Stomach (tissue), 9 donors: ENCODE measurements around the gene GPR17. TPM values are rescaled to one million over a fixed set of nuclear protein-coding genes. Genes with fewer than 3 reads are reported as not detected.

Experiments used
- DNase-seq, 2 donors: peaks; one replicate each; pipeline versions ENCODE4 v3.0.0 to v3.0.0-alpha.2; 2013 to 2019
- H3K27ac ChIP-seq, 5 donors: fragments of 200-600 bp in 4 of 5; sonication (generic) in 4 of 5; one replicate each; pipeline ENCODE4 v1.5.1; 2013 to 2019; ENCODE audit warnings: mild to moderate bottlenecking in 1 of 5, moderate library complexity in 1 of 5
- H3K27me3 ChIP-seq, 3 donors: fragments of 200-600 bp; sonication (generic); one replicate each; pipeline ENCODE4 v1.5.1; 2017 to 2019; ENCODE audit warnings: mixed run types in 1 of 3
- H3K36me3 ChIP-seq, 4 donors: fragments of 200-600 bp; sonication (generic); 1 replicate in 3 of 4; 2 replicates in 1 of 4; pipeline ENCODE4 v1.5.1; 2016 to 2019
- H3K4me1 ChIP-seq, 4 donors: fragments of 200-600 bp; sonication (generic); one replicate each; pipeline ENCODE4 v1.5.1; 2016 to 2019
- H3K4me3 ChIP-seq, 4 donors: fragments of 200-600 bp; sonication (generic) in 3 of 4; one replicate each; pipeline ENCODE4 v1.5.1; 2016 to 2019; ENCODE audit warnings: mild to moderate bottlenecking in 1 of 4
- H3K9me3 ChIP-seq, 4 donors: fragments of 200-600 bp; sonication (generic); one replicate each; pipeline ENCODE4 v1.5.1; 2016 to 2019
- CTCF ChIP-seq, 7 experiments: fragments of 450-650 bp in 4 of 7; fragments of 200-600 bp in 3 of 7; sonication (generic) in 3 of 7; IDR thresholded peaks; one replicate each; pipeline ENCODE4 v1.5.1; 2016 to 2019; ENCODE audit warnings: antibody characterized with exemption in 7 of 7, control low read depth in 2 of 7, mild to moderate bottlenecking in 1 of 7
- EP300 ChIP-seq: sonication (generic); formaldehyde crosslinking; IDR thresholded peaks from one replicate; pipeline ENCODE4 v1.6.1; 2017; ENCODE audit warnings: antibody characterized with exemption
- POLR2A ChIP-seq, 4 donors: fragments of 450-650 bp; IDR thresholded peaks; one replicate each; pipeline ENCODE4 v1.6.1; 2016; ENCODE audit warnings: antibody characterized with exemption in 4 of 4, control low read depth in 2 of 4, mild to moderate bottlenecking in 1 of 4, moderate library complexity in 1 of 4
- POLR2AphosphoS5 ChIP-seq, 3 donors: sonication (generic); formaldehyde crosslinking; IDR thresholded peaks; one replicate each; pipeline ENCODE4 v1.6.1; 2016; ENCODE audit warnings: antibody characterized with exemption in 3 of 3
- WGBS, 5 donors: extraction: QIAGEN DNeasy Blood & Tissue Kit in 3 of 5; methylation state at CpG; one replicate each; pipeline versions ENCODE4 v1.1.5 to v1.1.7; 2013 to 2018; 5-methylcytosine and 5-hydroxymethylcytosine counted together
- intact Hi-C: fragments of 100-400 bp; cut with DNase I; formaldehyde crosslinking; loops from one replicate; pipeline ENCODE4 v1.15.1; 2023; ENCODE audit warnings: low total_unique reads
- polyA plus RNA-seq, 3 donors: library from polyadenylated mRNA; stranded (reverse); fragments of 200-250 nt; gene quantifications; one replicate each; pipeline ENCODE4 v1.2.3, GENCODE V29; 2013
- total RNA-seq, 5 donors: library from RNA; depleted of rRNA; stranded (reverse); fragments of >200 nt; gene quantifications; one replicate each; pipeline versions ENCODE4 v1.1.0 to v1.2.3, GENCODE V29; 2014 to 2016
- donor health status: healthy with polysubstance abuse.
- donor health status: Bipolar disorder and iron deficiency.
- donor health status: healthy.

GPR17 gene
- total and polyA plus RNA-seq, 8 donors: 0.19 to 0.61 (median 0.25) TPM; not detected in 5

- 30 to 33% (median 31%) methylated on average over 36 to 52 of the region's 52 CpGs for WGBS, 5 donors
- H3K4me3 ChIP-seq: peak overlapping the region; percentile 31 to 42 (median 38)
Measured at GRCh38 chr2:127695491-127696472, 49.8 kb downstream of the GPR17 start.

GRCh38 chr2:127697482-127698180, 51.7 kb downstream of the GPR17 start:
- 93 to 96% (median 96%) methylated on average over 21 of the region's 21 CpGs for WGBS, 5 donors
- H3K36me3 ChIP-seq: no peaks in the 10 kb centered on the region
- no peak overlapping the region for H3K4me3 ChIP-seq
- H3K4me1 ChIP-seq: peaks cover 9 to 29% (median 19%) of the 10 kb centered on the region in 4 donors
- H3K27ac ChIP-seq: no peak overlapping the region
- no peak for TF ChIP-seq POLR2AphosphoS5 (IDR thresholded peaks at IDR 0.05)
- no peak for TF ChIP-seq CTCF (IDR thresholded peaks at IDR 0.05)
- TF ChIP-seq EP300: no peak
- no peak for TF ChIP-seq POLR2A (IDR thresholded peaks at IDR 0.05)
- no peaks in the 10 kb centered on the region for H3K27me3 ChIP-seq
- intact Hi-C loops: no loop called here
- no peaks in the 10 kb centered on the region for H3K9me3 ChIP-seq
- DNase-seq: no peak

More at GRCh38 chr2:127695491-127696472, 49.8 kb downstream of the GPR17 start:
- peak; percentile 48 to 88 for DNase-seq
- Histone ChIP-seq H3K9me3 (peaks cover 5 to 7% (median 5%) of the 10 kb centered on the region in 4 donors), H3K27ac (peak overlapping the region in 4 of 5 donors; percentile 24 to 77 (median 30)), H3K27me3 (no peaks in the 10 kb centered on the region), H3K4me1 (peaks cover 4 to 20% (median 13%) of the 10 kb centered on the region in 4 donors), H3K36me3 (no peaks in the 10 kb centered on the region)
- intact Hi-C loops: no loop called here
- no peak for TF ChIP-seq EP300
- peak in 5 of 7 experiments; percentile 10 to 54 (median 33) for TF ChIP-seq CTCF (IDR thresholded peaks at IDR 0.05)

GRCh38 chr2:127698553-127699355, 52.8 kb downstream of the GPR17 start:
- TF ChIP-seq POLR2AphosphoS5 (IDR thresholded peaks at IDR 0.05): no peak
- no peak for TF ChIP-seq CTCF (IDR thresholded peaks at IDR 0.05)
- no peak for TF ChIP-seq POLR2A (IDR thresholded peaks at IDR 0.05)
- TF ChIP-seq EP300: no peak
- H3K4me1 ChIP-seq: peaks cover 20 to 39% (median 30%) of the 10 kb centered on the region in 4 donors
- intact Hi-C loops: no loop called here
- H3K27me3 ChIP-seq: no peaks in the 10 kb centered on the region
- no peak overlapping the region for H3K27ac ChIP-seq
- no peak for DNase-seq
- H3K9me3 ChIP-seq: no peaks in the 10 kb centered on the region
- 94 to 96% (median 96%) methylated on average over 27 of the region's 27 CpGs for WGBS, 5 donors
- no peak overlapping the region for H3K4me3 ChIP-seq
- H3K36me3 ChIP-seq: peaks cover 0 to under 1% (median 0%) of the 10 kb centered on the region in 4 donors
